H1 (cell line): ENCODE measurements around the gene IKZF1. TPM values are rescaled to one million over a fixed set of nuclear protein-coding genes. Genes with fewer than 3 reads are reported as not detected.

Experiments
- BACH1 ChIP-seq: IDR thresholded peaks from 2 replicates; pipeline ENCODE4 v1.6.1; 2012; ENCODE audit warnings: low read length, improper control_type of control experiment
- EP300 ChIP-seq, 2 experiments: IDR thresholded peaks; 1 replicate in 1 of 2; 2 replicates in 1 of 2; pipeline ENCODE4 v1.6.1; 2011 to 2012; ENCODE audit warnings: low read depth in 2 of 2, low read length in 2 of 2, mild to moderate bottlenecking in 2 of 2, borderline replicate concordance in 1 of 2, inconsistent platforms in 1 of 2, moderate library complexity in 1 of 2
- FOSL1 ChIP-seq: IDR thresholded peaks from 2 replicates; pipeline ENCODE4 v1.6.1; 2011; ENCODE audit warnings: mild to moderate bottlenecking, low read depth, low read length, moderate library complexity; ENCODE audit not compliant: insufficient read depth
- GTF2F1 ChIP-seq: IDR thresholded peaks from 2 replicates; pipeline ENCODE4 v1.6.1; 2012; ENCODE audit warnings: low read depth, low read length, improper control_type of control experiment, borderline replicate concordance
- HDAC6 ChIP-seq: IDR thresholded peaks from one replicate; pipeline ENCODE4 v1.7.1; 2012; ENCODE audit warnings: low read depth, mild to moderate bottlenecking, inconsistent platforms, low read length, moderate library complexity
- KDM1A ChIP-seq: fragments of 200-600, 300-600 bp; sonication (generic); IDR thresholded peaks from 2 replicates; pipeline ENCODE4 v1.7.1; 2016; ENCODE audit warnings: mild to moderate bottlenecking, low read length, borderline replicate concordance
- KDM4A ChIP-seq: IDR thresholded peaks from one replicate; pipeline ENCODE4 v1.7.1; 2012; ENCODE audit warnings: low read depth, mild to moderate bottlenecking, moderate library complexity, low read length, inconsistent platforms; ENCODE audit not compliant: severe bottlenecking
- KDM5A ChIP-seq: fragments of 200-600 bp; IDR thresholded peaks from 2 replicates; pipeline ENCODE4 v1.7.1; 2012; ENCODE audit warnings: mild to moderate bottlenecking, low read length, inconsistent platforms, mixed read lengths
- NANOG ChIP-seq: IDR thresholded peaks from 2 replicates; pipeline ENCODE4 v1.6.1; 2011; ENCODE audit warnings: low read length, low read depth, mild to moderate bottlenecking, inconsistent platforms; ENCODE audit not compliant: insufficient read depth, poor library complexity, severe bottlenecking
- PHF8 ChIP-seq: fragments of 200-600 bp; sonication (generic); conservative IDR thresholded peaks from 2 replicates; pipeline ENCODE4 v1.7.1; 2012; ENCODE audit warnings: low read depth, mild to moderate bottlenecking, inconsistent platforms, low read length, moderate library complexity
- POU5F1 ChIP-seq: IDR thresholded peaks from 2 replicates; pipeline ENCODE4 v1.6.1; 2011; ENCODE audit warnings: low read depth, mild to moderate bottlenecking, low read length, moderate library complexity
- SP1 ChIP-seq: IDR thresholded peaks from 2 replicates; pipeline ENCODE4 v1.6.1; 2011; ENCODE audit warnings: low read depth, low read length
- polyA plus RNA-seq, 7 experiments: library from polyadenylated mRNA; depleted of rRNA in 3 of 7; stranded (reverse) in 5 of 7; unstranded in 2 of 7; fragments of >200 nt in 5 of 7; fragments of 200-250 nt in 2 of 7; gene quantifications; 1 replicate in 5 of 7; 2 replicates in 1 of 7; 4 replicates in 1 of 7; pipeline versions ENCODE4 v1.2.1 to v1.2.3, GENCODE V29; 2011 to 2013; ENCODE audit warnings: missing spikeins in 2 of 7, mixed read lengths in 2 of 7
- total RNA-seq: library from RNA; stranded (reverse); fragmentation: NEBNext Ultra II Directional; extraction: Animal tissue kit (Norgen Biotek cat#: 25700); gene quantifications from 2 replicates; pipeline ENCODE4 v1.2.1, GENCODE V29; 2021

IKZF1 gene
- total and polyA plus RNA-seq, 2 of the 8 experiments (the other 6 are each of a cell fraction or from before 2014, with no cell fraction given) = 0.74 to 1.5 TPM

- no peak for TF ChIP-seq PHF8
- no peak for TF ChIP-seq KDM5A
- no peak for TF ChIP-seq GTF2F1
- TF ChIP-seq POU5F1 = no peak
- TF ChIP-seq FOSL1 = no peak
- no peak for TF ChIP-seq KDM1A
- TF ChIP-seq BACH1 = no peak
- TF ChIP-seq EP300 (IDR thresholded peaks at IDR 0.05; ENCODE audit: borderline replicate concordance in 1 of 2, low read depth in 2 of 2, low read length in 2 of 2) = no peak
- TF ChIP-seq SP1 = no peak
- TF ChIP-seq NANOG = no peak
- no peak for TF ChIP-seq HDAC6
- no peak for TF ChIP-seq KDM4A
Observed at GRCh38 chr7:50264908-50265307, 39.6 kb upstream of the IKZF1 start (continued).
